GM18519 (cell line): ENCODE data around the gene CFLAR.
"Not testable (repeated sequence)": the region's sequence is repeated elsewhere in the genome, so short reads cannot be mapped to it uniquely, and the experiment has no call there.

ENCODE experiments used
- ATAC-seq: cut with Tn5 transposase; IDR thresholded peaks from one replicate; pipeline ENCODE4 v1.9.1; 2021; ENCODE audit warnings: mild to moderate bottlenecking, moderate library complexity; ENCODE audit not compliant: unreplicated experiment, low FRiP score

The CFLAR gene

DNA sequence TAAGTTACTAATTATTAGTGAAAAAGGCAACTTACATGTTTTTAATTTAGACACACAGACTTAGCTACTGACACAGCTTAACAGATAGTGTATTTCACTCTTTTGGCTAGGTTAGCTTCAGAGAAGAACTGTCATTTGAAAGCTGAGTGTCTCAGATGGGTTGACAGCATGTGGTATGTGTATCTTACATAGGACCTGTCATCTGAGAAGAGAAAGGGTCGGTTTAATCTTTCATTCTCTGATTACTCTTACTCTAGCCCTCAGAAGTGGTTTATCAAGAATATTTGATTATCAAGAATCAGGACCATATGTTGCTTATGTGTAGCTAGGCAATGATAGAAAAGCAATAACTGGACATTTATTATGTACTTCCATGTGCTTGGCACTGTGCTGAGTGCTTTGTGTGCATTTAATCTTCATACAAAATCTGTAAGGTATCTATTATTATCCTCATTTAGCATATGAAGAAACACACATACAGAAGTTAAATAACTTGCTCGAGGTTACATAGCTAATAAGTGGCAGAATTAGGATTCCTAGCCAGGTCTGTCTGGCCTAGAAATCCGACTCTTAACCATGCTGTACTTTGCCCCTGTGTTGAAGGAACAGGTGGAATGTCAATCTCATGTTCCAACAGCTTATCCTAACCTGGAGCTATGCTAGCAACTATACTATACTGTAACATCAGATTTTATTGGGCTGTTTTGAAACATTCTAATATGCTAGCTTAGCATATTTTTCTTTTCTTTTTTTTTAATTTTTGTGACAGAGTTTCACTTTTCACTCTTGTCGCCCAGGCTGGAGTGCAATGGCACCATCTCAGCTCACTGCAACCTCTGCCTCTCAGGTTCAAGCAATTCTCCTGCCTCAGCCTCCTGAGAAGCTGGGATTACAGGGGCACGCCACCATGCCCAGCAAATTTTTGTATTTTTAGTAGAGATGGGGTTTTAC, 28.4 kb downstream of the CFLAR start:
- ATAC-seq = no peak

DNA sequence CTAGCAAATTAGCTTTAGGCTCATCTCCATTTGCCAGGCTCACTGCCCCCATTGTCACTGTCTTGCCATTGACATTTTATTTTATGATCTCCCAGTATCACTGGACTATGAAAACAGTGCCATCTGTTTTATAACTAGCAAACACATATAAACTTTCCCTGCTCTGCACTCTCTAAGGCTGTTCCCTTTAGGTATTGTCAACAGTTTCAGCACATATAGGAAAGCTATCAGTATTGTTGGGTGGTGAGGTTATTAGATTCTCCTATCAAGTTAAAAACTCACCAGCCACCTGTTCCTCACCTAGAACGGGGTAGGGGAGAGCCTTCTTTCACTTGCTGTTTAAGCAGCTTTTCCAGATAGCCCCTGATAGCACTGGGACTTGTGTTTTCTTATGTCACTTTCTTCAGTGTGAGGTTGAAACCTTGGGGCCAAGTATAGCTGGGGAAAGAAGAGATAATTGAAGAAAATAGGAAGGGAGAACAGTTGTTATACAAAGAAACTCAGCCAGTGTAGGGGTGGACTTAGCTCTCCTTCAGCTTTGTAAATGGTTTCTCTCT, 32.5 kb downstream of the CFLAR start:
- no peak for ATAC-seq

DNA sequence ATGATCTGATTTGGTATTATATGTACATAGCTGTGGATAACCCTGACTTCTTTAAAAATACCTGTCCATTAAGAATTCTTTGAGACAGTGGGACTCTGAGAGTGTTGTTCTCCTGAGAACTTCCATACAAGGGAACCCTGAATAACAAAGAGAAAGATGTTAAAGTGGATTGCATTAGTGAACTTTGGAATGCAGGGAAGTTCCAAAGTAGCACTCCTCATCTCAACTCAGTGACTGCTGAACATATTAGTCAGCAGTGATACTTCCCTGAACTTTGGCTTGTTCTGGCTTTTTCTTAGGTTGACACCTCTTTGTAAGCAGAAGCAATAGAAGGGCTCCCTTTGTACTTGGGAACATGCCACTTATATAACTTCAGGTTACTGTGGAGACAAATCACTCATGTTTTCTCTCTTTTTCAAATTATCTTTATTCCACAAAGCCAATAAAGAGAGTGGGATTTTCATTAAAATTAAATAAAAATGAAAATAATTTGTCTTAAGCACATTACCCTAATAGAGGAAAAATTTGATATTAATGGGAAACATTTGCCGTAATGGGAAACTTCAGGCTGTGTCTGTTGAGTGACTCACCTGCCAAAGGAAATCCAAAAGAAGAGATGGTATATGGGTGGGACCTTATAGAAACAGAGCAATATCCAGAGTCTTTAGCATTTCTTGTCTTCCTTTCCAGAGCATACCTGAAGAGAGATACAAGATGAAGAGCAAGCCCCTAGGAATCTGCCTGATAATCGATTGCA, 33.3 kb downstream of the CFLAR start:
- no peak for ATAC-seq

DNA sequence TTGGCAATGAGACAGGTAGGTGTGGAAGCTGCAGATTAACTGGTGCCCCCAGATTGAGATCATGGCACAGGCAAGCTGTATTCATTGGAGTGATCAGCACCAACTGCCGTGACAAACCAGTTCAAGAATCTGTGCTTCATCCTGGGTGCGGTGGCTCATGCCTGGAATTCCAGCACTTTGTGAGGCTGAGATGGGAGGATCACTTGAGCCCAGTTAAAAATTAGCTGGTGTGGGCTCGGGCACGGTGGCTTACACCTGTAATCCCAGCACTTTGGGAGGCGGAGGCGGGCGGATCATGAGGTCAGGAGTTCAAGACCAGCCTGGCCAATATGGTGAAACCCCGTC, 33.8 kb downstream of the CFLAR start:
- ATAC-seq = not testable (repeated sequence)

DNA sequence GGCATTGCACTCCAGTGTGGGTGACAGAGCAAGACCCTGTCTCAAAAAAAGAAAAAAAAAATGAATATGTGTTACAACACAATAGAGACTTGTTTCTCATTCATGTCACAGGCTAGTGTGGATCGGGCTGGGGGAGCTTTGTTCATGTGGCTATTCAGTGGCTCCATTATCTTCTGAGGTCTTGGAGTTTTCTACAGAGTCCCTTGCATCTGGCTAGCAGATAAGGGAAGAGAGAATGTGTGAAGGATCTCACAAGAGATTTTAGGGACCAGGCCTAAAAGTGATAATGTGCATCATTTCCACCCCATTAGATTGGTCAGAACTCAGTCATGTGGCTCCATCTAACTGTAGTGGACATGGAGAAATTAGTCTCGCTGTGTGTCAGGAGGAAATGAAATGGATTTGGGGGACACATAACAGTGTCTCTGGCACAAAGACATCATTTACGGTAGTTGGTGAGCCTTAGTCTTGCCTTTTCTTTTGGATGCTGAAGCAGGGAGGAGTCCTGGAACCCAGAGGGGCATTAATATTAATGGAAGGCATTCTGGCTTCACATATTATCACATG, 34.6 kb downstream of the CFLAR start:
- ATAC-seq = no peak

DNA sequence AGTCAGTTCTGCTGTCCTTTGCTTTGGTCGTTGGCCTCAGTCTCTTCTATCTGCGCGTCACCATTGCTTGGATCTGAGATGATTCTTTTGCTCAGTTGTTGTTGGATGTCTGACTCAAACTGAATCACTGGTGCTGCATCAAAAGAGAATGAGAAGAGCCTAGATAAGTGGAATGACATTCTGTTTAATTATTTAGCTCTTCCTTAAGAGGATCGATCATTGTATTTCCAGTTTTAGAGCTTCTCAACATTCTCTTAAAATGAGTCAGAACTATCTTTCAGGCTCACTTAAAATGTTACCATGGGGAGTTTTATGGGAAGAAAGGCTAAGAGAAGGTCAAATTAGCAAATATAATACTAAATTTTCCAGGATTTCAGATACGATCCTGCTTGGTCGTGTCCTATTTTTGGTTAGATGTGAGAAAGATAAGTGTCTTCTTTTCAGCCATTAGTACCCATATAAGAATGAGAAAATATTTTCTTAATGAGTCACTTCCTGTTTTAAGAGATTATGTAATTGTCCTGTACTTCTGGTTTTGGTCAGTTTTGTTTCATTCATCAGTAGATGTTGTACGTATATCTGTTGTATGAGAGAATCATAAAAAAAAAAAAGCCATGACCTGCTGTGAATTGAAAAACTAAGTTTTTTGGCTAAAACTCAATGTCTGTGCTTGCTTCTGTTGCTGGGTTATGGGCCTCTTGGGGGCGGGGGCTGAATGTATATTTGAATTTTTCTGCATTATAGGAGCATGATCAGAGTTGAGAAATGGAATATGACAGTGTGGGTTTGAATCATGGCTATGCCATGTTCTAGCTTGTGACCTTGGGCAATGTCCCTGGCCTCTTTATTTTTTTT, 35.4 kb downstream of the CFLAR start:
- ATAC-seq = peak; percentile 82

DNA sequence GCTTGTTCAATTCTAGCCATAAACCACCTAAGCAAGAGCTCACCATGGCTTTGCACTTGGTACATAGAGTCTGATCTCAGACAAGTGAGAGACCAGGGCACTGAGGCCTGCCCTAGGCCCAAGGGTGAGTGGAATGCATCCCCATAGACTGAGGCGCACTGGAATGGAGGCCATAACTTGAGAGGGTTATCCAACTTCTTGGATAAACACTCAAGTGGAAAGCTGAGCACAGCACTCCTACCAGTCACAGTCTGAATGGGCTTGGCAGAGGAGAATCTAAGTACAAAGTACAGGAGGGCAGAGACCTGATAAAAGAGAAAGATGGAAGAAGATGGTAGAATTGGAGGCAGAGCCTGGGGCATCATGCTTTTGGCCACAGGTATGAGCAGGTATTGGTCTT, 36.6 kb downstream of the CFLAR start:
- no peak for ATAC-seq

DNA sequence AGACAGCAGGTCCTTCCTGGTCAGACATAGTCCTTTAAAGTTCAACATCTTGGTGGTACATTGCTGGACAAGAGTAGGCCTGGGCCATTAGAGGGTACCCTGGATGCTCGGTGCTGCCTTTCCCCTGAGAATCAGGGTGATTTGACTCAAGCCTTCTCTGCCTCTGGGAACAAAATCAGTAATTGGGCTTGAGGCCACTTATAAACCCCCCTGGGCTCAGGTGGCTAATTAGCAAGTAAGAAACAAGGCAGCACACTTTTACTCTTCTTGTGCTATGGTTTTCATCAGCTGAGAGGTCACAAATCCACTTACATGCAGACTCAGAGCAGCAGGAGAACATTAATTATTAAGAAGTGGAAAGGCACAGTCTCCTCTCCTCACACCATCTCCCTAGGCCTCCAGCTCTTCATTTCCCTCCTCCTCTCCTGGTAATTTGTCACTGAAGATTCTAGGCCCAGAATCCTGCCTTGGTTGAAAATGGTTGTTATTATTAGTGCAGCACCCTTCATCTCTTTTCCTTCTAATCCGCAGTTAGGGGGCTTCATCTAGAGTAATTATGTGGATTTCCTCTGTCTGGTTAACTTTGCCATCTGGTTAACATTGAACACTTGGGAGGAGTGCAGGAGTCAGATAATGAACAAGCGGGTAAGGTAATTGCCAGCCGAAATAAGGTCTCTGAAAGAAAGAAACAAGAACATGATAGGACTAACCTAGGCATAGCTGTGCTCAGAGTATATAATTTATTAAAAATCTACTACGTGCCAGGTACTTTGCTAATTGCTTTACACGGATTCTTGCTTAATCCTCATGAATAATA, 37.2 kb downstream of the CFLAR start:
- ATAC-seq = no peak

DNA sequence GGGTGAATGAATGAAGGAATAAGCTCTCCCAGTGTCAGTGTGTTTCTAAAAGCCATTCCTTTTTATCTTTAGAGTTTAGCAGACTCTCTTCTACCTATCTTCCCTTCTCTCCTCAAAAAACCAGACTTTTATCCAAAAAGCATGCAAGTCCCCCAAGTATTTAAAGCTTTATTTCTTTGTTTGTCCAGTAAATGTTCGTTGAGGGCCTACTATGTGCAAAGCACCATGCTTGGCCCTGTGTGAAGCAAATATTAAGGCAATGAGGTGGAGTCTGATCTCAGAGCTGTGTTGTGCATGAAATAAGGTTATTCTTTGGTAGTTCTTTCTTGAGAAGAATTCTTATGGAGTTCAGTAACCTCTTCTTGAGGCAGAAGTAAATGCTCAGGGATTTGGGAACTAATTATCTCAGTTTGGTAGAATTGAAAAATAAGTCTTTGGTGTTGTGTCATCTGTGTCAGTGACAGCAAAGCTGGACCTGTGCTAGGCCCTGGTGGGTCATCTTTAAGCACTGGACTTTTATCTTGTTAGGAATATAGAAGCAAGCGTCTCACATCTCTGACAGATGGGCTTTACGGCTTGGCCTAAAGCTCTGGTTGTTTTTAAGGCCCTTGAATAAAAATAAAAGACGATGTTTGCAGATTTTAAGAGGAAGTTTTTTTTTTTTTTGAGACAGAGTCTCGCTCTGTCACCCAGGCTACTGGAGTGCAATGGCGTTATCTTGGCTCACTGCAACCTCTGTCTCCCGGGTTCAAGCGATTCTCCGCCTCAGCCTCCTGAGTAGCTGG, 38.8 kb downstream of the CFLAR start:
- no peak for ATAC-seq

DNA sequence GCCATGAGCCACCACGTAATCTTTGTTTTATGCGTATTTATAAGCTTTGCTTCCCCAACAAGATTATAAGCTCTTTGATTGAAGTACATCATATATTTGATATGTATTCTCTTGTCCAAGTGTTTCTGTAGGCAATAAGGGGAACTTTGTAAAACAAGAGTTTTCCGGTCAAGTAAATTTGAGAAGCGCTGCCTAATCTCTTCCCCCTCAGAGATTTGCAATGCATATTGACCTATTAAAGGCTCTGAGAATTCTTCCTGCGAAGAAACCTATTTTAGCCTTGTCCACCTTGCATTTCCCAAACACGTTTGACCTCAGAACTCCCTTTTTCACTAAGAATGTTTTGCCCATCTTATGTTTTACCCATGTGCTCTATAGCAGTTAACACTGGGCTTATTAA, 40.1 kb downstream of the CFLAR start:
- no peak for ATAC-seq

DNA sequence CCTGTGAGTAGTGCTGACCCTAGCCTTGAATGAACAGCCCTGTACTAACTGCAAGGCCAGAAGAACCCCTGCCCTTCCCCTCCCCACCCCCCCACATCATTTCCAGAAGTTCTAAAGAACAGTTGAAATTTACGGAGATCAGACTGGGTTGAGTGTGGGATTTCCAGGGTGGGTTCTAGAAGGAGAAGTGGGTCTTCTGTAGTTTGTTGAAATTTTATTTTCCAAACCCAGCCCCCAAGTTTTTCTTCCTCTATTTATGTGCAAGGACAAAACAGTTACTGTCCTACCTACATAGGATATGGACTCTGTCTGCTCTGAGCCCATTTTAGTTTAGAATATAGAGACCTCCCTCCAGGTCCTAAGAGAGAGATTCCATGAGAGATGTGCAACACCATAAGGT, 40.7 kb downstream of the CFLAR start:
- ATAC-seq = no peak

DNA sequence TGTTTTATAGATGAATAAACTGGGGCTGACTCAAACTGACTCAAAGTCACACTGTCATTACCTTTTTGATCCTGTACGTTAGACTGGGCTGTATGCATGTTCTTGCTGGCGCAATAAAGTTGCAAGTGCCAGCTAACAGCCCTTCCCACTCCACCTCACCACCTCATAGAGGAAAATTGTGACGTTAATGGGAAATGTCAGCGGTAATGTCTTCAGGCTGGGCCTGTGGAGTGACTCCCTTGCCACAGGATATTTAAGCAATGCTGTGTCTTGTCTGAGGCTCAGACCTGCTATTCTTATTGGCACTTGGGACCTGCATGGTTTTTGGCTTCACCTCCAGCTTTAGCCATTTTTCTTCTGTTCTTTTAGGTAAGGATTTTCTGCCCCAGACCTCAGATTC, 41.7 kb downstream of the CFLAR start:
- peak; percentile 10 for ATAC-seq

DNA sequence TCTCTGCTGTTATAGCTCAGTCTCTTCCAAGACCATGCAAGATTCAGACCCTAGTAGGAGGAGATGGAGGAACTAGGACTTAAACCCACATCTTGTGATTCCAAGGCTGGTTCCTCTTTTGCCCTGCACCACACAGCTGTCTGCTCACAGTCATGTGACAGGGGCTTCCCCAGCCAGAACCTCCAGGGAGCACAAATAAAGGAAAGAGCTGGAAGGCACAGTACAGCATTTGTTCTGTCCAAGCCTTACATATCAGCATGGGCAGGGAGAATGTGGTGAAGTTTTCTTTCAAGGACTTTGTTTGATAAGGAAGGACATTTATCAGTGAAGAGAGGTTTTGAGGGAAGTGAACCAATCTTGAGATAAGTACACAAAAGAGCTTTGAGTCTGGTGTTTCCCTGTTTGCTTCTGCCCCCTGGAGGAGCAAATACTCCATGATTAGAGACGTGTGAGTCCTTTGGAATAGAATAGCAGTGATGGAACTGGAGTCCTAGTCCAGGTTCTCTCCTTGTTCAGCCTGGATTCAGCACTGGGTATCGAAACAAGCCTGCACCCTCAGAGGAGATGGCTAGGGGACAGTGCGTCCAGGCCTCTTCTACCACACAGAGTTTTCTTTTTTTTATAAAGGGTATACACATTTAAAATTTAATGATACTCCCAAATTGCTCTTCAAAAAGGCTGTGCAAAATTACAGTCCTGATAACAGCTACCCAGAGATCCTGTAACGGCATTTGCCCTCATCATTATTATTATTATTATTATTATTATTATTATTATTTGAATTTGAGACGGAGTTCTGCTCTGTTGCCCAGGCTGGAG, 42.4 kb downstream of the CFLAR start:
- peak; percentile 74 for ATAC-seq

DNA sequence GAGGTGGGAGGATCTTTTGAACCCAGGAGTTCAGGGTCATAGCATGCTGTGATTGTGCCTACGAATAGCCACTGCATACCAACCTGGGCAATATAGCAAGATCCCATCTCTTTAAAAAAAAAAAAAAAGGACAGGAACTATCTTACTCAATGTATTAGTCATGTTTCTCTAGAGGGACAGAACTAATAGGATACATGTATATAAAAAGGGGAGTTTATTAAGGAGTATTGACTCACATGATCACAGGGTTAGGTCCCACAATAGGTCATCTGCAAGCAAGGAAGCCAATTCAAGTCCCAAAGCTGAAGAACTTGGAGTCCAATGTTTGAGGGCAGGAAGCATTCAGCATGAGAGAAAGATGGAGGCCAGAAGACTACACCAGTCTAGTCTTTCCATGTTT, 48.2 kb downstream of the CFLAR start:
- no peak for ATAC-seq

DNA sequence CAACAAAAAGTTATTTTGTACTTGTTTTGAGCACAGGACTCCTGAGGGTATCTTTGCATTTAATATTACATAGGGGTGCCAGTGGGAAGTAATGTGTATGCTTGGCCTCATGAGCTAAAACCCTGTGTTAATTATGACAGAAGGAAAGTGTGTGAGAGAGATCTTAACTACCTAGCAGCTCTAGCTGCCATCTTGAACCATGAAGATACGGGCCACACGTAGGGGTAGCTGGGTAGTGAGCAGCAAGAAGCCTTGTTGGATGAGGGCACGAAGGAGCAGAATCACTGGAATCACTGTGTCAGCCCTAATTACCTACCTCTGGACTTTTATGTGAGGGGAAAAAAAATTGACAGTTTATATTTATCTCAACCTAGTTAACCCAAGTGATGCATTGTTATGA, 51.6 kb downstream of the CFLAR start:
- no peak for ATAC-seq

DNA sequence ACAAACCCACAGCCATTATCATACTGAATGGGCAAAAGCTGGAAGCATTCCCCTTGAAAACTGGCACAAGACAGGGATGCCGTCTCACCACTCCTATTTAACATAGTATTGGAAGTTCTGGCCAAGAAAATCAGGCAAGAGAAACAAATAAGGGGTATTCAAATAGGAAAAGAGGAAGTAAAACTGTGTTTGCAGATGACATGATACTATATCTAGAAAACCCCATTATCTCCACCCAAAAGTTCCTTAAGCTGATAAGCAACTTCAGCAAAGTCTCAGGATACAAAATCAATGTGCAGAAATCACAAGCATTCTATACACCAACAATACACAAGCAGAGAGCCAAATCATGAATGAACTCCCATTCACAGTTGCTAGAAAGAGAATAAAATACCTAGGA, 52.5 kb downstream of the CFLAR start:
- not testable (repeated sequence) for ATAC-seq

DNA sequence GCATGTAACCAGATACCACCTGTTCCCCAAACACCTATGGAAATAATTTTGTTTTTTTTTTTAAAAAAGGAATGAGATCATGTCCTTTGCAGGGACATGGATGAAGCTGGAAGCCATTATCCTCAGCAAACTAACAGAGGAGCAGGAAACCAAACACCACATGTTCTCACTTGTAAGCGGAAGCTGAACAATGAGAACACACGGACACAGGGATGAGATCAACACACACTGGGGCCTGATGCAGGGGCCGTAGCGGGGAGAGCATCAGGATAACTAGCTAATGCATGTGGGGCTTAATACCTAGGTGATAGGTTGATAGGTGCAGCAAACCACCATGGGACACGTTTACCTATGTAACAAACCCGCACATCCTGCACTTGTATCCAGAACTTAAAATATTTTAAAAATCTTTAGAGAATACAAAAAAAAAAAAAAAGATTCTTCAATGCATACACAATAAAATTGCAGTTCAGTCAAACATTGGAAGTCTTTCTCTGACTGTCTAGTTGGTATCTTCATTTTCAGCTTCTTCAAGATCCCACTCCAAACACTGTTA, 55.4 kb downstream of the CFLAR start:
- ATAC-seq = no peak

DNA sequence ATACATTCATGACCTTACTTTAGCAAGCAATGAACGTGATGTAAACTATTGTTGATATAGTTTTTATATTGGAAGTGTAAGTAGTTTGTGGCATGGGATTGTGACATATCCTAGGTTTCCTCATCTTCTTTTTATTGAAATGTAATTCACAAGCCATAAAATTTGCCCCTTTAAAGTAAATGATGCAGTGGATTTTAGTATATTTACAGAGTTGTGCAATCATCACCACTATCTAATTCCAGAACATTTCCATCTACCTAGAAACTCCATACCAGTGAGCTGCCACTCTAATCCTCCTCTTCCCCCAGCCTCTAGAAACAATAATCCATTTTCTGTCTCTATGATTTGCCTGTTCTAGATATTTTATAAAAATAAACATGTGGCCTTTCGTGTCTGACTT, 56.3 kb downstream of the CFLAR start:
- ATAC-seq = no peak
